IPS-15b (cell line): ENCODE results near the gene GNPDA1.

ENCODE experiments used
- H3K27me3 ChIP-seq: one replicate; pipeline ENCODE4 v1.6.1; 2013; ENCODE audit warnings: low read length; ENCODE audit not compliant: control insufficient read depth, insufficient read depth
- H3K36me3 ChIP-seq: one replicate; pipeline ENCODE4 v1.6.1; 2013; ENCODE audit warnings: low read length; ENCODE audit not compliant: control insufficient read depth, insufficient read depth
- H3K4me1 ChIP-seq: one replicate; pipeline ENCODE4 v1.6.1; 2013; ENCODE audit warnings: mild to moderate bottlenecking, low read length; ENCODE audit not compliant: control insufficient read depth, insufficient read depth
- H3K4me3 ChIP-seq: one replicate; pipeline ENCODE4 v1.5.1; 2013; ENCODE audit warnings: low read depth, low read length
- H3K9ac ChIP-seq: one replicate; pipeline ENCODE4 v1.6.1; 2013; ENCODE audit warnings: low read depth, mild to moderate bottlenecking, low read length
- H3K9me3 ChIP-seq: one replicate; pipeline ENCODE4 v1.6.1; 2013; ENCODE audit warnings: mild to moderate bottlenecking, low read length; ENCODE audit not compliant: control insufficient read depth, insufficient read depth

GNPDA1 gene

GRCh38 chr5:141960449-141961323 lies 52.1 kb downstream of the GNPDA1 start:
- Histone ChIP-seq H3K9ac (no peak overlapping the region), H3K4me1 (peaks cover 6% of the 10 kb centered on the region), H3K27me3 (no peaks in the 10 kb centered on the region), H3K4me3 (no peak overlapping the region), H3K9me3 (no peaks in the 10 kb centered on the region), H3K36me3 (no peaks in the 10 kb centered on the region)

DNA sequence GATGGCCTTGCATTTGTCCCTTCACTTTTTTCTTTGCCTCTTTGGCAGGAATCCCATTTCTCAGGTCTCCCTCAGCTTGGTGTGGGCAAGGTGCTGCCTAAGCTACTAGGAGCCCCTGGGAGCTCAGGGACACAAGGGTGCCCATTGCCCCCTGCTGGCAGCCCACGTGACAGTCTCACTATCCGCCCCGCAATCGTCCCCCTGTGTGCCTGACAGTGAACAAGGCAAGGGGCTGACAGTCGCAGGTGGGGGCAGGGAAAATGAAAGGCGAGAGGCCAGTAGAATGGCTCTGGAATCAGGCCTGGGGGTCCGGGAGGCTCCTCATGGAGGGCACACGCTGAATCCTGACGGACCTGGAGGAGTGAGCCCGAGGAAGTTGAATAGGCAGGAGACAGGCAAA lies 52.8 kb downstream of the GNPDA1 start:
- Histone ChIP-seq H3K36me3 (no peaks in the 10 kb centered on the region), H3K9me3 (no peaks in the 10 kb centered on the region), H3K27me3 (no peaks in the 10 kb centered on the region), H3K4me1 (peaks cover 6% of the 10 kb centered on the region), H3K4me3 (no peak overlapping the region), H3K9ac (no peak overlapping the region)

GRCh38 chr5:141958546-141959172 lies 54.2 kb downstream of the GNPDA1 start:
- no peaks in the 10 kb centered on the region for H3K9me3 ChIP-seq
- no peak overlapping the region for H3K9ac ChIP-seq
- H3K4me3 ChIP-seq, result no peak overlapping the region
- peaks cover 6% of the 10 kb centered on the region for H3K4me1 ChIP-seq
- no peaks in the 10 kb centered on the region for H3K27me3 ChIP-seq
- H3K36me3 ChIP-seq, result no peaks in the 10 kb centered on the region

GRCh38 chr5:141958113-141958512 lies 54.7 kb downstream of the GNPDA1 start, which contains the start of gene PCDH12:
PCDH12 (minus strand) TSS chr5:141958202; CDS start chr5:141957851, 351 bp downstream.
- no peaks in the 10 kb centered on the region for H3K36me3 ChIP-seq
- no peak within 1 kb of the TSS for H3K9ac ChIP-seq
- H3K4me1 ChIP-seq, result peaks cover 6% of the 10 kb centered on the region
- H3K4me3 ChIP-seq, result no peak within 1 kb of the TSS
- H3K9me3 ChIP-seq, result no peaks in the 10 kb centered on the region
- no peaks in the 10 kb centered on the region for H3K27me3 ChIP-seq

- H3K4me1 ChIP-seq, result peaks cover 6% of the 10 kb centered on the region
- no peak overlapping the region for H3K9ac ChIP-seq
- H3K9me3 ChIP-seq, result no peaks in the 10 kb centered on the region
- no peaks in the 10 kb centered on the region for H3K27me3 ChIP-seq
- H3K4me3 ChIP-seq, result no peak overlapping the region
- H3K36me3 ChIP-seq, result no peaks in the 10 kb centered on the region
These were observed 55.3 kb downstream of the GNPDA1 start for GRCh38 chr5:141957367-141957996.

- Histone ChIP-seq H3K4me1 (peaks cover 5% of the 10 kb centered on the region), H3K36me3 (no peaks in the 10 kb centered on the region), H3K9ac (no peak overlapping the region), H3K4me3 (no peak overlapping the region), H3K27me3 (no peaks in the 10 kb centered on the region), H3K9me3 (no peaks in the 10 kb centered on the region)
These were observed 58.6 kb downstream of the GNPDA1 start for GRCh38 chr5:141954194-141954593.

- no peaks in the 10 kb centered on the region for H3K27me3 ChIP-seq
These were observed 60.8 kb downstream of the GNPDA1 start for GRCh38 chr5:141952020-141952419.

DNA sequence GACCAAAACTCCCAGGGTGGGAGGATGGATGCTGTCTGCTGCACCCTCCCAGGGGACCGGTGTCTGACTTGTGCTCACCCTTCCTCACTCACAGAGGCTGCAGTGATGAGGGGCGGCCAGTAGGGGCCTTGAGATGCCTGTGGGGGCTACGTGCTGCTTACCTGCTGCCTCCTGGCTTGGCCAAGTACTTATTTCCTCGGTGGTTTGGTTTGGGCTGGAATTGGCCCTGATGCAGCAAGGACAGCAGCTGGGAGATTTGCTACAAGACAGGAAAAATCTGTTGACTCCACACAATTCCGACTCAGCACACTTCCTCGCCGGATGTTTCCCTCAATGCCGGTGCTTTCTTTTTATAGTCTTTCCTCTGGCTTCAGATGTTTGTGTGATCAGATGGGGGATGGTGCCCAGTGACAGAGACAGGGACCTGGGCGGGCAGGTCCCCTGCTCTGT lies 61.5 kb downstream of the GNPDA1 start:
- Histone ChIP-seq H3K4me1 (peaks cover 5% of the 10 kb centered on the region), H3K4me3 (no peak overlapping the region), H3K9ac (no peak overlapping the region), H3K36me3 (no peaks in the 10 kb centered on the region), H3K9me3 (no peaks in the 10 kb centered on the region), H3K27me3 (no peaks in the 10 kb centered on the region)

More at GRCh38 chr5:141952020-141952419, 60.8 kb downstream of the GNPDA1 start:
- Histone ChIP-seq H3K9ac (no peak overlapping the region), H3K4me1 (peaks cover 5% of the 10 kb centered on the region), H3K4me3 (no peak overlapping the region), H3K9me3 (no peaks in the 10 kb centered on the region), H3K36me3 (no peaks in the 10 kb centered on the region)
